GM21576 (cell line): Measurements from ENCODE around the gene HDHD2.

Experiments used
- ATAC-seq: cut with Tn5 transposase; IDR thresholded peaks from one replicate; pipeline ENCODE4 v1.9.1; 2021; ENCODE audit warnings: mild to moderate bottlenecking, moderate library complexity; ENCODE audit not compliant: unreplicated experiment

HDHD2 gene

DNA sequence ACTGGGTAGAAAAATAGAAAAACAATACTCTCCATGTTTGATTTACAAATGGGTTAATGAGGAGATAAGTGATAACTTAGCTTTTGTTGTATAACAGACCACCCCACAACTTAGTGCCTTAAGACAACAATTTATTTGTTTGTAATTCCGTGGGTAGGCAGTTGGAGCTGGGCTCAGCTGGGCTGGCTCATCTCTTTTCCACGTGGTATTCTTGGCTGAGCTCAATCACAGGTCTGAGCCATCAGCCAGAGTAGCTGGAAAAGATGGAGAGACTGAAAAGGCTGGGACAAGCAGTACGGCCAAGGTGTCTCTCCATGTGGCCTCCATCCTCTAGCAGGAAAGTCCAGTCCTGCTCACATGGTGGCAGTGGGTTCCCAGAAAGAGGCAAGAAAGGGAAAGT lies 82.7 kb downstream of the HDHD2 start:
- ATAC-seq, result no peak

- no peak for ATAC-seq
Observed at GRCh38 chr18:47063096-47063495, 87.2 kb downstream of the HDHD2 start.

- no peak for ATAC-seq
Observed at GRCh38 chr18:47062471-47062870, 87.8 kb downstream of the HDHD2 start.
